Thymus (tissue), 11 donors: ENCODE results near the gene NME7. TPM values are rescaled to one million over a fixed set of nuclear protein-coding genes. Genes with fewer than 3 reads are reported as not detected.

Experiments used
- DNase-seq, 9 donors: peaks; one replicate each; pipeline ENCODE4 v3.0.0-alpha.2; 2013; ENCODE audit warnings: low spot score in 9 of 9, low read depth in 6 of 9, missing footprints in 1 of 9
- H3K27ac ChIP-seq, 2 donors: one replicate each; pipeline ENCODE4 v1.5.1; 2013; ENCODE audit warnings: control low read depth in 1 of 2, low read depth in 1 of 2, low read length in 1 of 2, mild to moderate bottlenecking in 1 of 2, moderate library complexity in 1 of 2
- H3K27me3 ChIP-seq, 2 donors: one replicate each; pipeline ENCODE4 v1.5.1; 2013; ENCODE audit warnings: low read length in 1 of 2; ENCODE audit not compliant: control insufficient read depth in 2 of 2, insufficient read depth in 1 of 2
- H3K36me3 ChIP-seq, 2 donors: one replicate each; pipeline ENCODE4 v1.5.1; 2013; ENCODE audit warnings: low read length in 1 of 2, mild to moderate bottlenecking in 1 of 2, moderate library complexity in 1 of 2; ENCODE audit not compliant: control insufficient read depth in 2 of 2, insufficient read depth in 2 of 2
- H3K4me1 ChIP-seq, 2 donors: one replicate each; pipeline ENCODE4 v1.5.1; 2013; ENCODE audit warnings: low read length in 2 of 2; ENCODE audit not compliant: control insufficient read depth in 2 of 2, insufficient read depth in 2 of 2
- H3K4me3 ChIP-seq, 2 donors: one replicate each; pipeline ENCODE4 v1.5.1; 2013; ENCODE audit warnings: low read length in 2 of 2, control low read depth in 1 of 2, mild to moderate bottlenecking in 1 of 2
- H3K9me3 ChIP-seq, 2 donors: one replicate each; pipeline ENCODE4 v1.5.1; 2013; ENCODE audit warnings: low read length in 1 of 2, mild to moderate bottlenecking in 1 of 2; ENCODE audit not compliant: control insufficient read depth in 2 of 2, insufficient read depth in 1 of 2
- WGBS: extraction: QIAGEN DNeasy Blood & Tissue Kit; methylation state at CpG from one replicate; pipeline ENCODE4 v1.1.7; 2013; 5-methylcytosine and 5-hydroxymethylcytosine counted together
- polyA plus RNA-seq: library from polyadenylated mRNA; stranded (reverse); fragments of 200-250 nt; gene quantifications from one replicate; pipeline ENCODE4 v1.2.3, GENCODE V29; 2013
- total RNA-seq: library from RNA; stranded (reverse); fragments of 120-200 nt; gene quantifications from one replicate; pipeline ENCODE4 v1.2.4, GENCODE V29; 2013
- donor health status: healthy.

Gene NME7
- total and polyA plus RNA-seq, 2 donors: 14.9 to 16.1 TPM

DNA sequence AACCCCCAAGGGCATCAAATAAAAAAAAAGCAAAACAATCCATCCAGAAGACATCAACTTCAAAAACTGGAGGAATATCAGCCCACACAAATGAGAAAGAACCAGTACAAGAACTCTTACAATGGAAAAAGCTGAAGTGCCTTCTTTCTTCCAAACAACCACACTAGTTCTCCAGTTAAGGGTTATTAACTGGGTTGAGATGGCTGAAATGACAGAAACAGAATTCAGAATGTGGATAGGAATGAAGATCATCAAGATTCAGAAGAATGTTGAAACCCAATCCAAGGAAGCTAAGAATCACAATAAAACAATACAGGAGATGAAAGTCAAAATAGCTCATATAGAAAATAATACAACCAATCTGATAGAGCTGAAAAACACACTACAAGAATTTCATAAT, 104.5 kb downstream of the NME7 start:
- Histone ChIP-seq H3K4me3 (no peak overlapping the region), H3K36me3 (no peaks in the 10 kb centered on the region), H3K27me3 (no peaks in the 10 kb centered on the region), H3K4me1 (no peaks in the 10 kb centered on the region), H3K27ac (no peak overlapping the region), H3K9me3 (peaks cover 0 to 4% of the 10 kb centered on the region in 2 donors)
- no peak for DNase-seq

DNA sequence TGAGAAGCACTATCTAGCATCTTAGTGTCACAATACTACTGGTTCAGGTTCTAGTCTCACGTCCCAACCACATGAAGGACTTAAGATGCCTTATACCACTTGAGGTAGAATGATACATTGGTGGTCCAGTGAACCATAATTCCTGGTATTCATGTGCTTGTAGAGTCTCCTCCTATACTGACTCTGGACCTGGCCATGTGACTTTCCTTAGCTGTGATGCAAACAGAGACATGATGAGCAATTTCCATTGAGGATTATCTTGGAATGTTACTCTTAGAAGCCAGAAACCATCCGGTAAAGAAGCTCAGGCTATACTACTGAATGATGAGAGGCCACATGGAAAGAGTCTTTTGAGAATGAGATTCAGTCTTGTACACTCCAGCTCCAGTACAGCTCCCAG, 105.7 kb downstream of the NME7 start:
- no peaks in the 10 kb centered on the region for H3K4me1 ChIP-seq
- H3K27ac ChIP-seq: no peak overlapping the region
- H3K4me3 ChIP-seq: no peak overlapping the region
- H3K27me3 ChIP-seq: no peaks in the 10 kb centered on the region
- no peak for DNase-seq
- H3K9me3 ChIP-seq: peaks cover 1 to 7% of the 10 kb centered on the region in 2 donors
- WGBS: 96% methylated on average over 2 of the region's 2 CpGs
- no peaks in the 10 kb centered on the region for H3K36me3 ChIP-seq

GRCh38 chr1:169260478-169261151, 107.0 kb downstream of the NME7 start:
- Histone ChIP-seq H3K36me3 (no peaks in the 10 kb centered on the region), H3K4me1 (no peaks in the 10 kb centered on the region), H3K9me3 (peaks cover 1 to 7% of the 10 kb centered on the region in 2 donors), H3K4me3 (no peak overlapping the region), H3K27me3 (no peaks in the 10 kb centered on the region), H3K27ac (no peak overlapping the region)
- no peak for DNase-seq
- 71% methylated on average over 2 of the region's 2 CpGs for WGBS

DNA sequence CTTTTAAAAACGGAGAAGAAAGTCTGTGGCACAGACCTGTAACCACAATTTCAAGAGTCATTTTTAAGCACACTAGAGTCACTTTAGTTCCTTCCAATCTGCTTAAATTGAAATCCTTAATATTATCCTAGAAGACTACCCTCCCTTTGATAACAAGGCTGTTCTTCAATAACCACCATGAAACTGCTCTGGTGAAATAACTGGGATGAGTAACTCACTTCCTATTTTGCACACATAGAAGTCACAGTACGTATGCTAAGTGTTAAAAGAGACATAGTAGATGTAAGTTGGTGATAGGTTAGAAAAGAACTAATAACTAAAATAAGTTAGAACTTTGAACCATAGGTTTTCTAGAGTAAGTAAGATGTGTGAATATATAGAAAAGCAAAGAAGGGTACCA, 107.8 kb downstream of the NME7 start:
- WGBS: 53% methylated on average over 2 of the region's 2 CpGs
- H3K27ac ChIP-seq: no peak overlapping the region
- no peak for DNase-seq
- no peaks in the 10 kb centered on the region for H3K27me3 ChIP-seq
- no peaks in the 10 kb centered on the region for H3K36me3 ChIP-seq
- H3K4me3 ChIP-seq: no peak overlapping the region
- H3K9me3 ChIP-seq: peaks cover 1 to 7% of the 10 kb centered on the region in 2 donors
- H3K4me1 ChIP-seq: no peaks in the 10 kb centered on the region

DNA sequence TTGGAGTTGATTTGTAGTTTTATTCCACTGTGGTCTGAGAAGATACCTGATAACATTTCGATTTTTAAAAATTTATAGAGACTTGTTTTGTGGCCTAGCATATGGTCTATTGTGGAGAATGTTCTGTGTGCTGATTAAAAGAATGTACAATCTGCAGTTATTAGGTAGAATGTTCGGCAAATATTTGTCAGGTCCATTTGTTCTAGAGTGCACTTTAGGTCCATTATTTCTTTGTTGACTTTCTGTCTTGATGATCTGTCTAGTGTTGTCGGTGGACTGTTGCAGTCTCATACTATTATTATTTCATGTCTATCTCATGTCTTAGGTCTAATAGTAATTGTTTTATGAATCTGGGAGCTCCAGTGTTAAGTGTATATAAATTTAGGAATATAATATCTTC, 116.8 kb downstream of the NME7 start:
- Histone ChIP-seq H3K36me3 (no peaks in the 10 kb centered on the region), H3K27me3 (no peaks in the 10 kb centered on the region), H3K4me1 (no peaks in the 10 kb centered on the region), H3K4me3 (no peak overlapping the region), H3K9me3 (no peaks in the 10 kb centered on the region), H3K27ac (no peak overlapping the region)
- WGBS: 97% methylated on average over 3 of the region's 3 CpGs
- no peak for DNase-seq

- H3K4me3 ChIP-seq: no peak overlapping the region
- H3K4me1 ChIP-seq: no peaks in the 10 kb centered on the region
- no peak for DNase-seq
- no peaks in the 10 kb centered on the region for H3K9me3 ChIP-seq
- H3K36me3 ChIP-seq: no peaks in the 10 kb centered on the region
- WGBS: 94% methylated on average over 2 of the region's 2 CpGs
- H3K27ac ChIP-seq: no peak overlapping the region
- H3K27me3 ChIP-seq: no peaks in the 10 kb centered on the region
Observed at GRCh38 chr1:169250022-169250421, 117.6 kb downstream of the NME7 start.

DNA sequence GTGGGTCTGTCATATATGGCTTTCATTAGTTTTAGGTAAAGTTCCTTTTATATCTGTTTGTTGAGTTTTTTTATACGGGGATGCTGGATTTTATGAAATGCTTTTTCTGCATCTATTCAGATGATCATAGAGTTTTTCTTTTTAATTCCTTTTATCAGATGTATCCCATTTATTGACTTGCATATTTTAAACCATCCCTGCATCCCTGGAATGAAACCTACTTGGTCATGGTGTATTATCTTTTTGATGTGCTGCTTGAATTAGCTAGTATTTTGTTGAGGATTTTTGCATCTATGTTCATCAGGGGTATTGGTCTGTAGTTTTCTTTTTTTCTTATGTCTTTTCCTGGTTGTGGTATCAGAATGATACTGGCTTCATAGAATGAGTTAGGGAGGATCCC, 118.0 kb downstream of the NME7 start:
- H3K9me3 ChIP-seq: no peaks in the 10 kb centered on the region
- no peak for DNase-seq
- 96% methylated on average over 1 of the region's 1 CpG for WGBS

GRCh38 chr1:169245706-169246105, 121.9 kb downstream of the NME7 start:
- Histone ChIP-seq H3K4me1 (no peaks in the 10 kb centered on the region), H3K4me3 (no peak overlapping the region), H3K27ac (no peak overlapping the region), H3K9me3 (no peaks in the 10 kb centered on the region), H3K36me3 (no peaks in the 10 kb centered on the region), H3K27me3 (no peaks in the 10 kb centered on the region)
- WGBS: 99% methylated on average over 1 of the region's 1 CpG
- no peak for DNase-seq

More for the DNA sequence above, 118.0 kb downstream of the NME7 start:
- Histone ChIP-seq H3K4me1 (no peaks in the 10 kb centered on the region), H3K4me3 (no peak overlapping the region), H3K36me3 (no peaks in the 10 kb centered on the region), H3K27ac (no peak overlapping the region), H3K27me3 (no peaks in the 10 kb centered on the region)

DNA sequence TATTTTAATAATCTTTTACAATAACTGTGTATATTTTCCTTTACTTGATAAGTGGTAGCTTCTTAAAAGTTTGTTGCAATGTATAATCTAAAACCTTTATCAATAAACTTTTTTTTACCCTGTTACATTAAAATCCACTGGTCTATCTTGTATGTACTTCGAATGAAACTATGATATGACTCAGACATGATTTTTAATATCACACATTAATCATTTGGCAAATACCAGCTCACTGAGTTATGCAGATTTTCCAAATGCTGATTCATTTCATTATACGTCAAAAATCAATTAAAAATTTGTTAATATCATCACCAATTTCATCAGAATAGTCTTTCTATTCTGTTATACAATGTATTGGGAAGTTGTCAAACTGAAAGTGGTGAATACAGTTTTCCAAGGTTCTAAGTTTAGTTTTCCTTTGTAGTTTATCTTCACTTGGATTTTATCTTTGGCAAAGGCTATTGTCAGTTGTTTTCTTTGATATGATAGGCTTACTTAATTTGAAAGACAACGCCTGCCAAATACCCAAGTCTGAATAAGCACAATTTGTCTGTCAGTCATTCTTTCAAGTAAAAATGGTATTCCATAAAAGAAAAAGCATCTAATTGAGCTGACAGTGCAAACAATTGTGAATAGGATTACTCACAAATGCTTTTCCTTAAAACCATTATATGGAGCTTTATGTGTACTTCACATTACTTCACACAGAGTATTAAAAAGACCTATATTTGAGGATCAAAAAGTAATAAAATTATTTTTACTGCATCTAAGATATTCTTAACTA, 127.0 kb downstream of the NME7 start:
- H3K9me3 ChIP-seq: no peaks in the 10 kb centered on the region

More for the DNA sequence above, 127.0 kb downstream of the NME7 start:
- H3K36me3 ChIP-seq: no peaks in the 10 kb centered on the region
- DNase-seq: no peak
- H3K4me3 ChIP-seq: no peak overlapping the region
- no peak overlapping the region for H3K27ac ChIP-seq
- no peaks in the 10 kb centered on the region for H3K27me3 ChIP-seq
- H3K4me1 ChIP-seq: no peaks in the 10 kb centered on the region
- 93% methylated on average over 3 of the region's 3 CpGs for WGBS
